ENCODE results near the gene NUP210. TPM values are rescaled to one million over a fixed set of nuclear protein-coding genes. Genes with fewer than 3 reads are reported as not detected.

The NUP210 gene
- total and polyA plus RNA-seq, 2 experiments from 2014 or later, result 6.7 to 8.4 TPM

GRCh38 chr3:13461169-13462124, 41.3 kb upstream of the NUP210 start:
- Histone ChIP-seq H3K9me2 (replicated peaks; ENCODE audit: insufficient read depth) (no peaks in the 10 kb centered on the region), H3K4me1 (ENCODE audit: insufficient read depth) (no peaks in the 10 kb centered on the region), H3K4me2 (no peak overlapping the region), H2AFZ (no peak overlapping the region), H3K4me3 (no peak overlapping the region), H3K27ac (no peak overlapping the region), H3K27me3 (no peaks in the 10 kb centered on the region), H3K79me2 (no peaks in the 10 kb centered on the region), H4K20me1 (ENCODE audit: insufficient read depth, poor library complexity, severe bottlenecking) (no peaks in the 10 kb centered on the region), H3K9me3 (ENCODE audit: low read depth) (no peaks in the 10 kb centered on the region), H3K36me3 (replicated peaks; ENCODE audit: insufficient read depth, low read depth) (no peaks in the 10 kb centered on the region)
- peak; percentile 79 for DNase-seq (ENCODE audit: low spot score)
- WGBS (ENCODE audit: low lambda C conversion rate, missing lambda C conversion rate), result 29% methylated on average over 14 of the region's 14 CpGs
- no peak for TF ChIP-seq EZH2 (IDR thresholded peaks at IDR 0.05; ENCODE audit: borderline replicate concordance)
- TF ChIP-seq EZH2phosphoT487 (IDR thresholded peaks at IDR 0.05; ENCODE audit: low read depth, severe bottlenecking, unreplicated experiment), result no peak
- TF ChIP-seq CTCF (IDR thresholded peaks at IDR 0.05; ENCODE audit: poor library complexity), result peak; percentile 69

DNA sequence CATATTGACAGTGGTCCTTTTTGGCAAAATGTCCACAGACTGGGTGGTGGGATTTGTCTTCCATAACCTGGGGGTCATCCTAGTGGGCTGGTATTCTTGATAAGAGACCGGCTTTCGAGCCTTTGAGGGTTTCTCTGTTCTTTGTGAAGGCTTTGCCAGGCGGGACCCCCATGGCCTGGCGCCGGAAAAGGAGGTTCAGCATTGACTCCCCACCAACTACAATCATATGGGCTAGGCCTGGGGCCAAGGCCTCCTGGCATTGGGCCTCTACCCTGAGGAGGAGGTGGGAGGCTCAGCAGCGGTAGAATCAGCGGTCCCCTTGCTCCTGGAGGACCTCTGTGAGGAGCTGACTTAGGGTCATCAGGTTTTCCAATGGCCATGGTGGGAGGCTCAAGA, 40.2 kb upstream of the NUP210 start:
- no peak for DNase-seq (ENCODE audit: low spot score)
- Histone ChIP-seq H3K9me3 (ENCODE audit: low read depth) (no peaks in the 10 kb centered on the region), H4K20me1 (ENCODE audit: insufficient read depth, poor library complexity, severe bottlenecking) (no peaks in the 10 kb centered on the region), H3K9me2 (replicated peaks; ENCODE audit: insufficient read depth) (no peaks in the 10 kb centered on the region), H3K4me1 (ENCODE audit: insufficient read depth) (no peaks in the 10 kb centered on the region), H3K27ac (no peak overlapping the region), H3K27me3 (no peaks in the 10 kb centered on the region), H3K79me2 (no peaks in the 10 kb centered on the region), H2AFZ (no peak overlapping the region), H3K4me2 (no peak overlapping the region), H3K36me3 (replicated peaks; ENCODE audit: insufficient read depth, low read depth) (no peaks in the 10 kb centered on the region), H3K4me3 (no peak overlapping the region)
- 96% methylated on average over 7 of the region's 7 CpGs for WGBS (ENCODE audit: low lambda C conversion rate, missing lambda C conversion rate)
- TF ChIP-seq CTCF (IDR thresholded peaks at IDR 0.05; ENCODE audit: poor library complexity) (no peak), EZH2 (IDR thresholded peaks at IDR 0.05; ENCODE audit: borderline replicate concordance) (no peak), EZH2phosphoT487 (IDR thresholded peaks at IDR 0.05; ENCODE audit: low read depth, severe bottlenecking, unreplicated experiment) (no peak)

GRCh38 chr3:13459605-13460340, 39.7 kb upstream of the NUP210 start:
- Histone ChIP-seq H4K20me1 (ENCODE audit: insufficient read depth, poor library complexity, severe bottlenecking) (no peaks in the 10 kb centered on the region), H3K27me3 (no peaks in the 10 kb centered on the region), H2AFZ (no peak overlapping the region), H3K36me3 (replicated peaks; ENCODE audit: insufficient read depth, low read depth) (no peaks in the 10 kb centered on the region), H3K4me3 (no peak overlapping the region), H3K4me1 (ENCODE audit: insufficient read depth) (no peaks in the 10 kb centered on the region), H3K79me2 (no peaks in the 10 kb centered on the region), H3K27ac (no peak overlapping the region), H3K9me3 (ENCODE audit: low read depth) (no peaks in the 10 kb centered on the region), H3K4me2 (no peak overlapping the region), H3K9me2 (replicated peaks; ENCODE audit: insufficient read depth) (no peaks in the 10 kb centered on the region)
- DNase-seq (ENCODE audit: low spot score), result no peak
- 79% methylated on average over 9 of the region's 9 CpGs for WGBS (ENCODE audit: low lambda C conversion rate, missing lambda C conversion rate)
- no peak for TF ChIP-seq CTCF (IDR thresholded peaks at IDR 0.05; ENCODE audit: poor library complexity)
- no peak for TF ChIP-seq EZH2phosphoT487 (IDR thresholded peaks at IDR 0.05; ENCODE audit: low read depth, severe bottlenecking, unreplicated experiment)
- no peak for TF ChIP-seq EZH2 (IDR thresholded peaks at IDR 0.05; ENCODE audit: borderline replicate concordance)
